ENCODE measurements around the gene PPCDC.

PPCDC gene

DNA sequence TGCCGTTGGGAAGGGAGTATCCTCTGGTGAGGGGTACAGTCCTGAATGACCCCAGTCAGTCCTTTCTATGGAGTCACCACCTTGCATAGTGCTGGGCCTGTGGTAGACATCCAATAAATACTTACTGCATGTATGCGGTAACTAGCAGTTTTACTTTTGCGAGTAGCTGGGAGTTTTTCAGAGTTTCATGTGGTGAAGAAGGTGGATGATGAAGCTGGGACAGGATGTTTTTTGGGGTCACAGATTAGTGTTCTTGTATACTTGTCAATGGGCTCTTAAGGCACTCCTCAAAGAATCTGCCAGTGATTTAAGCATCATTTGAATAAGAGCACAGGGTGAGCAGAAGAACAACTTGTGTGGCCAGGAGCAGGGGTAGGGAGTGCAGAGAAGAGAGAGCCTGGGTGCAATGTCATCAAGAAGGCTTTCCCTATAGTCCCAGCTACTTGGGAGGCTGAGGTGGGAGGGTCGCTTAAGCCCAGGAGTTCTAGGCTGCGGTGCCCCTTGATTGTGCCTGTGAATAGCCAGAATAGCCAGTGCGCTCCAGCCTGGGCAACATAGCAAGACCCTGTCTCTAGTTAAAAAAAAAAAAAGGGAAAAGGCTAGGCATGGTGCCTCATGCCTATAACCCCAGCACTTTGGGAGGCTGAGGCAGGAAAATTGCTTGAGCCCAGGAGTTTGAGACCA is 22.1 kb downstream of the PPCDC start:
- DNase-seq = no peak

DNA sequence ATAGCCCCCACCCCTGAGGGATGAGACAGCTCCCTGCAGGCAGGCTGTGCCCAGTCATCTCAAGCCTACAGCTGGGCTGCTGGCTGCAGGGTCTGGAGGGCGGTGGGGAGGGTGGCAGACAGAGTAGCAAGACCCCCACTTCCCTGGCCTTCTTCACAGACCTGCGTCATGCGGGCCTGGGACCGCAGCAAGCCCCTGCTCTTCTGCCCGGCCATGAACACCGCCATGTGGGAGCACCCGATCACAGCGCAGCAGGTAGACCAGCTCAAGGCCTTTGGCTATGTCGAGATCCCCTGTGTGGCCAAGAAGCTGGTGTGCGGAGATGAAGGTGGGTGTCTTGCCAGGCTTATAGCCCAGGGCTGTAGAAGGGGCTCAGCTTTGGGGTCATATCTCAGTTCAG is 25.0 kb downstream of the PPCDC start:
- DNase-seq = no peak

DNA sequence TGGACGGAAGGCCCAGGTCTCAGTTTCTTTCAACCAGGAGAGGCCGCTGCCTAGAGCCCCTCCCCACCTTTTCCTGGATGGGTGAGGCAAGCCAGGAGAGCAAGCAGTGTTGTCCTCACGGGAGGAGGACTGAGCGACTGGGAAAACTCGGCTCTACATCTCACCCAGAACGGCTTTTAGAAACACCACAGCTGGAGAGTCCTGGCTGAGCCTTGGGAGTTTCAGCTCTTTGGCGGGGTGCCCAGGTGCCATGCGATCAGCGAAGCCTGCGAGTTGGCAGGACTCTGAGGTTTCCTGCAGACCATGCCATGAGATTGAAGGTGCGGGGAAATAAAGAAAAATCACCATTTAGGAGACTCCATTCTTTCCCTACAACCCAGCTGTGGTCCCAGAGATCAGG is 26.0 kb downstream of the PPCDC start:
- DNase-seq = no peak

DNA sequence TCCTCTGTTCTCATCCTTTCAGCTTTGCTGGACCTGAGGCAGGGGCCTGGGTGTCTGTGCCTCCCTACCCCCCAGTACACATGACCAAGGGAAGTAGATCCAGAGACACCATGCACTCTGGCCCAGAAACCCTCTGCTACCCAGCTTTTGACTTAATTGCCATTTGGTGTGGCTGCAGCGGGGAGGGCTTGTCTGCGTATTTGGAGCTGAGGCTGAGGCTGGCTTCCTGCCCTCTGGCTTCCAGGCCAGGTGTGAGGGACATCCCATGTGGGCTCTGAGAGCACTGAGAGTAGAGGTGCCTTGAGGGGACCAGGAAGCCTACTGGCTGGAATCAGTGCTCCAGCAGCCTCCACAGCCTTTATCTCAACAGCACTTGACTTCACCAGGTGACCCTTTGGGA is 26.9 kb downstream of the PPCDC start:
- no peak for DNase-seq

DNA sequence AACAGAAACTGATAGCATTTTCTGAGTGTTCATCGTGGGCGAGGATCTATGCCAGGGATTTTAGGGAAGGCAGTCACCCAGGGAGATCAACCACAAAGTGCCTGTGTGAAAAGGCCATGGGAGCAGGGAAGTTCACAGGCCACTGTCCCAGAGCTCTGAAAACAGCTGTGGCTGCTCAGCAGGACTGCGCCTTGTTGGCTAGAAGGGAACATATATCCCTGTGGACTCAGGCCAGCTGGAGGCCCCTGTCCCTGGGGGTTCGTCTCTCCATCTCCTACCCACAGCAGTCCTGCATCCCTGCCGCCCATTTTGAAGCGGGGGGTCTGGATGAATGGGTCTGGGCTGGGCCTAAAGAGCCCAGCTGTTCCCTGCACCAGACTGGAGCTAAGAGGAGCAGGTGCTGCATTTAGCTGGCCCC is 27.8 kb downstream of the PPCDC start:
- DNase-seq = no peak

DNA sequence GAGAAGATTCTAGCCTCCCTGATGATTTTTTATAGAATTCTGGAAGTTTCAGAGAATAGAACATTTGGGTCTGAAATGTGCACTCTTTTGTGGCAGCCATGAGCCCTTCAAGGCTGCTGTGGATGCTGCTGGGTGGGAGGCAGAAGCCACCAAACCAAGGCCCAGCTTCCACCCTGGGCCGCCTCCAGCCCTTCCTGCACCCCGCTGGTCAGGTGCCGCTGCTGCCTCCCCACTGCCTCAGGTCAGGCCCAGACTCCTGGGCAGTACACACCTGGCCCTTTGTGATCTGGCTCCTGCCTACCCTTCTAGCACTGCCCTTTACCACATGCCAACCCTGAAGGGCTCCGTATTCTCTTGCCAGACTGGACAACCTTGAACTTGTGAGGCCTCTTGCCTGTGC is 28.3 kb downstream of the PPCDC start:
- DNase-seq = no peak

DNA sequence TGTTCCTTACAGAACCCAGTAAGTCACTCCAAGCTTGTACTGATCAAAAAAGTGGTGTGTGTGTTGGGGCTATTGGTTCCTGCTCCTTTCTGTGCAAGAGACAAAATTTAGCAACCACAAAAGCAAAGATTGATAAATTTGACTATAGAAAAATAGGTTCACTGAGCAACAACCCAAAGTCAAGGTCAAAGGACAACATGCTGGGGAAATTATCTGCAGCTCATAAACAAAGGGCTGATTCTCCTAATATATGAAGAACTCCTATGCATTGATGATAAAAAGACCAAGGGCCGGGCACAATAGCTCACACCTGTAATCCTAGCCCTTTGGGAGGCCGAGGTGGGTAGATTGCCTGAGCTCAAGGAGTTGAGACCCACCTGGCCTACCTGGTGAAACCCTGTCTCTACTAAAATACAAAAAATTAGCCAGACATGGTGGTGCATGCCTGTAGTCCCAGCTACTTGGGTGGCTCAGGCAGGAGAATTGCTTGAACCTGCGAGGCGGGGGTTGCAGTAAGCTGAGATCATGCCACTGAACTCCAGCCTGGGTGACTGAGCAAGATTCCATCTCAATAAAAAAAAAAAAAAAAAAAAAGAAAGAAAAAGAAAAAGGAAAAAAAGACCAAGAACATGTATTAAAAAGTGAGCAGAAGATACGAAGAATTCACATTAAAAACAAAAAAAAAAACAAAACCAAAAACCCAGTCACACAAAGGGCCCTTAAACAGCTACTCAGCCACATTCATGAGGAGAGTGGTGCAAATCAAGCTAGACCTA is 29.8 kb downstream of the PPCDC start:
- no peak for DNase-seq

DNA sequence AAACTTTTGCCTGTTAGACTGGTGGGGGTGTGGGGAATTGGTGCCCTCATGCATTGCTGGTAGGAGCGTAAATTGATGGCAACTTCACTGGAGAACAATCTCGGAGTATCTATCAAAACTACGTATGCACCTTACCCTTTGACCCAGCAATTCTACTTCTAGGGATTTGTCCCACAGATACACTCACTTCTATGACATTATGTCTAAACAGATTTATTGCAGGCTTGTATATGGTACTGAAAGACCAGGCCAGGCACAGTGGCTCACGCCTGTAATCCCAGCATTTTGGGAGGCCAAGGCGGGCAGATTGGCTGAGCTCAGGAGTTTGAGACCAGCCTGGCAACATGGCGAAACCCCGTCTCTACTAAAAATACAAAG is 30.3 kb downstream of the PPCDC start:
- no peak for DNase-seq

DNA sequence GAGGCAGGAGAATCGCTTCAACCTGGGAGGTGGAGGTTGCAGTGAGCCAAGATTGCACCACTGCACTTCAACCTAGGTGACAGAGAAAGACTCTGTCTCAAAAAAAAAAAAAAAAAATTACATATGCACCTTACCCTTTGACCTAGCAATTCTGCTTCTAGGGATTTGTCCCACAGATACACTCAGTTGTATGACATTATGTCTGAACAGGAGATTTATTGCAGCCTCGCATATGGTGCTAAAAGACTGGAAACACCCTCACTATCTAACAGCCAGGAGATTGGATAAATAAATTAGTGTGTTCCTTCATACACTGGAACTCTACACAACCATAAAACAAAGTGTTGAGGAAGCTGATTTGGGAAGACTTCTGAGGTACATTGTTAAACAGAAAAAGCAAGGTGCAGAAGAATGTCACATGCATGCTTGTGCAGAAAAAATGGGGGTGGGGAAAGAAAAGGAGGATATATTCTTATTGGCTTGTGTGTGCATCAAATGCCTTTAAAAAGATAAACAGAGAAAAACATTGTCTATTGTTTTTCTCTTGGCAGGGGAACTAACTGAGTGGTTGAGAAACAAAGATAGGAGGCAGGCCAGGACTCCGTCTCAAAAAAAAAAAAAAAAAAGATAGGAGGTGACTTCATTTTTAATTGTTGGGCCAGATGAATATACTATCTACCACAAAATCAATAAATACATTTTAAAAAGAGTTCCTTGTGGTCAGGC is 30.9 kb downstream of the PPCDC start:
- no peak for DNase-seq

DNA sequence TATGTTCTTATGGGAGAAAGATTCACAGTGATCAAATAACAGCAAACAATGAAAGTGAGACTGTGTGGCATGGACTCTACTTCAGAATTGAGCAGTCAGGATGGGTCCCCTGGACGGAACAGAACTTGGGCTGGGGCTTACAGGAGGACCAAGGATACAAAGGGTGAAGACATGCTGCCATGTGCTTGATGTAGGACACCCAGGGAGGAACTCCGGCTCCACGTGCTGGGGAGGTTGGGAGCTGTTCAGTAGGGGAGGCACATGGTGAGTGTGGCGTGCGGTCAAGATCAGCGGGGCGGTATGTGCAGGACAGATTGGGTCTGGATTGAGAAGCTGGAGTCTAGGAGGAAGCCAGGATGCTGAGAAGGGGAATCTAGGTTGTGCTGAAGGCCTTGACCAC is 32.6 kb downstream of the PPCDC start:
- no peak for DNase-seq

DNA sequence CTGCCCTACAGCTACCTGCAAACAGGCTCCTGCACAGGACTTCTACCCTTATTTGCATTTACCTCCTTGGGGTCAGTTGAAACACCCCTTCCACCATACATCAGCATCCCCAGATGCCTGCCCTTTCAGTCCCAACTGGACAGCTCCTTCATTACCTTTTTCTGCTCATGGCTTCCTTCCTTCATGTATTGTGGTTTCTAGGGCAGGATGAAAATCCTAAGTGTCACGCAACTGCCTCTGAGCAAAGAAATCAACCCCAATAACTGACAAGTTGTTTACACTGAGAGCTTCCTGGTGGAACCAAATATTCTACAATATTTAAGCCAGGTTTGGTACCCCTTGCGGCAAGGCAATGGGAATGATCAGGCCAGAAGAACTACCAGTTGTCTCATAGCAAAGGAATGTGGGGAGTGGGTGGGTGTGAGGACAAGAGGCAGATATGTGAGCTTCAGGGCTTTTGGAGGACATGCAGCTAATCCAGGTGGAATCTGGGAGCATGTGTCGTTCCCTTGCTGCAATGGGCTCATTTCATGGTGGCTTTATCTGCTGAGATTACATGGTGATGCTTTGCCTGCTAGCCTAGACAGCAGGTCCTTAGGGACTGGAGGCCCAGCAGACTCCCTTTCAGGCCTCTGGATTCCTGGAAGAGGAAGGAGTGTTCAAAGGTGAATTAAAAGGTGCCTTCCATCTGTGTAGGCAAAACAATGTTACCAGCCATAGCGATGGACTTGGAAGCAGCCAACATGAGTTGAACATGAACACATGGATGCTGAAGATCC is 34.9 kb downstream of the PPCDC start:
- DNase-seq = no peak

DNA sequence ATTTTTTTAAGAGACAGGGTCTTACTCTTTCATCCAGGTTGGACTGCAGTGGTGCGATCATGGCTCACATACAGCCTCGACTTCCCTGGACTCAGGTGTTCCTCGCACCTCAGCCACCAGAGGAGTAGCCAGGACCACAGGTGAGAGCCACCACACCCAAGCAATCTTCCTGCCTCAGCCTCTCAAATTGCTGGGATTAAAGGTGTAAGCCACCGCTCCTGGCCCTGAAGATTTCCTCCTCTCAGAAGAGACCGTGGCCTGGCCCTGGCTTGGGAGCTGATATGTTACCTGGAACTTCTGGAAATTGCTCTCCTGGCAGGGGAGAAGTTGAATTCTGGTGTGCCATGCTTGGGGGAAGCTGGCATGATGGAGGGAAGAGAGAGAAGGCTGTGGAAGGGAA is 36.2 kb downstream of the PPCDC start:
- DNase-seq = no peak

DNA sequence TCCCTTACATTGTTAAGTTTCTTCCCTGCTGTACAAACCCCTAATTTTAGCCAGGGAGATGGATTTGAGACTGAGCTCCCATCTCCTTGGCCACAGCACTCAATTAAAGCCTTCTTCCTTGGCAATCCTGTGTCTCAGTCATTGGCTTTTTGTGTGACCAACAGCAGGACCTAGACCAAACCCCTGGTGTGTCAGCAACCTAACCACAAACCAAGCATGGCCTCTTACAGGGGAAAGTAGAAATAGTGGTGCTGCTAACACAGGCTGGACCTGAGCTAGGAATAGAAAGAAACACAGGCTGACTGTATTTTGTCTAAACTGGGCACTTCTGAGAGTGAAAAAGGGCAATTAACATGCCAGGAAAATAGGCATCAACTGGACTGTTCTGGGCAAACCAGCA is 37.9 kb downstream of the PPCDC start:
- no peak for DNase-seq

DNA sequence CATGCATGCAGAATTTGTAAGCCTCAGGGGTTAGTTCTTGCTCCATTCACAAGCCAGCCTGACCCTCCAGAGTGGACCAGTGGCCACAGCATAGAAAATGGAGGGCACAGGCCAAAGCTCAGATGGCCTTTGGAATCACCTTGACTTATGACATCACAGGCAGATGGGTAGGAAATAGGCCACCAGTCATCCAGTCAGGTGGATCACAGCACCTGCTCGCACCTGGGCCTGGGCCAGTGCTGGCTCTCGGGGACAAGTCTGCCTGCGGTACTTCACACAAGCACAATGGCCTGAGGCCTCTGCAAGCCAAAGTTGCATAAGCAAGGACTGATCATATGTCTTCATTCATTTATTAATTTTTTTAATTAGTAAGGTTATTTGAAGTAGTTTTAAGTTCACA is 39.3 kb downstream of the PPCDC start:
- DNase-seq = no peak

DNA sequence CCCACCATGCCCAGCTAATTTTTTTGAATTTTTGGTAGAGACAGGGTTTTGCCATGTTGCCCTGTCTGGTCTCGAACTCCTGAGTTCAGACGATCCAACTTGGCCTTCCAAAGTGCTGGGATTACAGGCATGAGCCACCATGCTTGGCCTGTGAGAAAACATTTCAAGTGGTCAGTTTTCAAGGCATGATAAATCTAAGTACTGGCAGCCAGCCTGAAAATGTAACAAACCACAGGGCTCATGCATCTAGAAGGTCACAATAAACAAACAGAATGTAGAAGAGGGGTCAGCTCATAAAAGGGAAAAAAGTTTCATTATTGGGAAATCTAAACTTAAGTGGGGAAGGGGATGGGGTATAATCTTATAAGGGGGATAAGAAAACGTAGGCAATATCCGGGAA is 39.9 kb downstream of the PPCDC start:
- DNase-seq = no peak

DNA sequence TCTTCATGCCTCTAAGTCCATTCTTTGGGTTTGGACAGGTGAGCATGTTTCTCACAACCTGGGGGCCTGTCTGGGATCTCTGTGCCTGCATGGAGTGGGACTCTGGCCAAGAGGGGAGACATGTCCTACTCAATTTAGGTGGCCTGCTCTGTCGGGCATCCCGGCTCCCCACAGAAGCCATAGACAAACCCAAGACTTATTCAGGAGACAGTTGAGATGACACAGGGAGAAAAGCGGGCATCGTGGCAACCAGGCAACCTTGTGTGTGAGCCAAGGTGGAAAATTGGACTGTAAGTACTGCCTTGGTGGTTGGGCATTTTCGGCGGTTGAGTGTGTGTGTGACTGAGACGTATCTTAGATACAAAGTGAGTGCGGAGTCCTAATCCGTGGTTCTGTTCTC is 40.5 kb downstream of the PPCDC start:
- no peak for DNase-seq

DNA sequence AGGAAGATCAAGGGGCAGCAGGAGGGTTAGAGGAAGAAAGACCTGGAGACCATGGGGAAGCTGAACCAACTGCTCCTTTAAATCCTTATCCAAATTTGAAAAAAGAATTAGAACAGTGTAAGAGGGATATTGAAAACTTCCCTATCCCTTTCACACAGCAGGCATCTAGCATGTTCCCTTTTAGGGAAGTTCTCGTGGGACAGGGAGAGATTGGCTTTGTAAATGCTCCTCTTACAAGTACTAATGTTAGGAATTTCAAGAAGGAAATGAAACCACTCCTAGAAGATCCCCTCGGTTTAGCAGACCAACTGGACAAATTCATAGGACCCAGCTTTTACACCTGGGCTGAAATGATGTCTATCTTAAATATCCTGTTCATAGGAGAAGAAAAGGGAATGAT is 41.5 kb downstream of the PPCDC start:
- no peak for DNase-seq

DNA sequence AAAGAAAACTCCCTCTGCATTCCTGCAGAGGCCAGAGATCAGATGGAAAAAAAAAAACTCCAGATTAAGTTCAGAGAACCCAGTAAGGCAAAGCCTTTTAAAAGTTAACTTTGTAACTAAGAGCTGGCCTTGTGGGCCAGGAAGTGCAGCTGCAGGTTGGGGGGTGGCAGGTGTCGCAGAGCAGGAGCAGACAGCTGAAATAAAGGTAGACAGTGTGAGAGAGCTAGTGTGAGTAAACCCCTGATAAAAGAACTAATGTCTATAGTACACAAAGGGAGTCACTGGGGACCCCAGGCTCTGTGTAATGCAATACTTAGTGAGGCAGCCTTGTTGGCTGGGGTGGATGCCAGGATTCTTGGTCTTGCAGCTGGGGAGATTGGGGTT is 42.1 kb downstream of the PPCDC start:
- no peak for DNase-seq

DNA sequence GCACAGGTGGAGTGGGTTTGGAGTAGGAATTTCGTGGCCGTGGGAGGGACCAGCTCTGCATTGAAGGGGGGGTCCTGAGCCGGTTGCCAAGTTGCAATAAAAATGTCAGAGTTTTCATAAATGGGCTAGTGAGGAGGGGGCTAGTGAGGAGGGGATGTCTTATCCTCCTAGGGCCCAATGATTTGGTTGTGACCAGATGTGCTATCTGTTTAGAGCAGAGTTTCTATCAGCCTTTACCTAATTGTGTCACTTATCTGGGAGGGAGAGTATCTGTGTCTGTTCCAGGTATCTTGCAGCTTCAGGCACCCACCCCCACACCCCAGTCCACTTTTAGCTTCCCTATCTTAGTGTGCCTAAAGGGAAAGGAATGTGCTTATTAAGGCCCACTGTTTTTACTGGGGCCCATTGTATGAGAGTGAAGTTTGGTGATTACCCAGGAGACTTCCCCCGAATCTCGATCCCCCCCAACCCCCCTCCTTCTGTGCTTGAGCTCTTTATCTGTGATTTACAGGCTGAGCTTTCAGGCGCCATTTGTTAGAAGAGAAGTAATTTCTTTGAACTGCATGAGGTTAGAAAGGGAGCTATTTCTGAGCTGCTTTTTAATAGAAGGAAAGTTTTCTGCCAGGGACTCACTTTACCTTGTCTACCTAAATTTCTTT is 42.6 kb downstream of the PPCDC start:
- DNase-seq = no peak

DNA sequence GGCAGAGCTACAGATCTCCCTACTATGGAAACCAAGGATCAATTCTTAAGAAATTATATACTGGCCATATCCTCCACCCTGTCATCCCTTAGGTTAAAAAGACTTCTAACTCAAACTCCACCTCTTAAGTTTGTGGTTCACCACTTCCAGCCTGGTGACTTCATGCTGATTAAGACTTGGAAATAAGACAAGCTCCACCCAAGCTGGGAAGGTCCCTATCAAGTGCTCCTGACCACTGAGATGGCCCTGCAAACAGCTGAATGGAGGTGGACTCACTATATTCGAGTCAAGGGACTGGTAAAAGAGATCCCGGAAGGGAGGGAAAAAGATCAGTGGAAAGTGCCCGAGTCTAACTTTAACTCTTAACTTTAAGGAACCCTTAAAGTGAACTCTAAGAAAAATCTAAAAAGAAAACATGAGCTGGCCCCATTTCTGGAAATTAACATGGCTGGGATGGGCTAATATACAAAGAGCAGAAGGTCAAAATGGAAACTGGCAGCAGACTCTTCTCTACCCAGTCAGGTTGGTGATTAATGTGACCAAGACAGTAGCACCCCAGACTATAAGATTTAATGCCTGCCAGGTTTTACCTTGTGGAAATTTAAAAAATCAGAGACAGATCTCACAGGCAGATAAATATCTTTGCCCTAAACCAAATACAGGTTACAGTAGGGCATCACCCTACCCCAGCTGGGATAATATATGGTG is 43.9 kb downstream of the PPCDC start:
- DNase-seq = no peak

DNA sequence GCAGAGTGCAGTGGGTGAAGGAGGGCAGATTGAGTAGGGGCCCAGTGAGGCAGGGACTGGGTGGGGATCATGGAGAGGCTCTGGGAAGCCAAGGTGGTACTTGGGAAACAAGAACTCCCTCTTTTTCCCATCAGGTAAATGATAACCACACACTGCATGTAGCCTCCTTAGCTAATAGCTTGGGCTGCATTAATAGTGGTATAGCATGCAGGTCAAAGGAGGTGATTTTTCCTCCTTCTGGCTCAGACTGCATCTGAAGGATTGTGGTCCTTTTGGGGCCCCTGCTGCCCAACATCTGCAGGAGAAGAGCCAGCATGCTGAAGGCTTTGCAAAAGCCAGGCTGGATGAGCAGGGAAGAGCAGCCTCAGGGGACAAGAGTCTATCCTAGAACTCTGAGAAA is 45.4 kb downstream of the PPCDC start:
- DNase-seq = no peak

DNA sequence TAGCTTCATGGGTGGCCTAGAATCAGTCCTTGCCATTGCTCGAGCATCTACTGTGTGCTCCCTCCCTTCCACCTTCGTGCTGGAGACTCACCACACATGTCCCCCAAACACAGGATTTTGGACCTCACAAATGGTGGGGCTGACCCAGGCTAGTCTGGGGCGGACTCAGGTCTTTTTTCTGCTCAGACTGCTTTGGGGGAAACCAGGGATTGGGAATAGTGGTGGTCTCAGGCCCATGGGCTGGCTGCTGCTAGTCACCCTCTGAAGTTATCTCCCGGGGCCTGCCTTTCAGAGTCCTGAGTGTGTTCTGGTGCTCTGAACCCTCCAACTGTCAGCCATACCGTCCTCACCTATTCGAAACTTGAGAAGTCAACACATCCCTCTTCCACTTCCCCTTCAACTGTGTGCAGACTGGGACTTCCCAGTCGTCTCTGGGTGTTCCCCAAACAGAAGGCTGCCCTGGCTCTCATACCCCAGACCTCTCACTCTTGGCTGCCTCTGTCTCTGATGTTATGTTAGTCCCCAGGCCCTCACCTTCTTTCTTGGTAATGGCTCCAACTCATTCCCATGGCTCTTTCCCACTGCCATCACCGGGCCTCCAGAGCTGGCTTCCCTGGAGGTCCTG is 46.0 kb downstream of the PPCDC start:
- DNase-seq = no peak
